Hippocampal formation (tissue), 2 donors: ENCODE results near the gene SMIM22.

Source experiments
- DNase-seq, 2 donors: peaks; one replicate each; lab custom pipeline; 2025; lab: John Stamatoyannopoulos, UW

SMIM22 gene

GRCh38 chr16:4795828-4796572 is 831 bp downstream of the SMIM22 start:
- no peak for DNase-seq

- no peak for DNase-seq
Measured at GRCh38 chr16:4796982-4797804, 2.0 kb downstream of the SMIM22 start.

DNA sequence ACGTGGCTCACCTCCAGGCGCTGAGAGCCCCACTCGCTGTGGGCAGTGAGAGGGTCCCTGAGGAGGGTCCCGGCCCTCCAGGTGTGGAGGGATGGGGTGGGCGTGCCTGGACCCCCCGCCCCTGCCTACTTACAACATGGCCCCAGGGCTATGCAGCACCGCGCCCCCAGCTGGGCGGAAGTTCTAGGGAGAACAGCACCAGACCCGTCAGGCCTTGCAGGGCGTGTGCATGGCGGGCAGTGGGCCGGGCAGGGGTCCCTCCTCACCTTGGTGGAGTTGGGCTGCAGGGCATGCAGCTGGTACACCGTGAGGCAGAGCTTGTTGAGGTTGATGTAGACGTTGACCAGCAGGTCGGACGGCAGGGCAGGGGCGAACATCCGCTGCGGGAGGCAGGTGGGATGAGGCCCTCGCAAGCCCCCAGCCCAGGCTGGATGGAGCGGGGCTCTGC is 2.7 kb downstream of the SMIM22 start:
- no peak for DNase-seq

- no peak for DNase-seq
Measured at GRCh38 chr16:4798456-4798855, 3.3 kb downstream of the SMIM22 start.

DNA sequence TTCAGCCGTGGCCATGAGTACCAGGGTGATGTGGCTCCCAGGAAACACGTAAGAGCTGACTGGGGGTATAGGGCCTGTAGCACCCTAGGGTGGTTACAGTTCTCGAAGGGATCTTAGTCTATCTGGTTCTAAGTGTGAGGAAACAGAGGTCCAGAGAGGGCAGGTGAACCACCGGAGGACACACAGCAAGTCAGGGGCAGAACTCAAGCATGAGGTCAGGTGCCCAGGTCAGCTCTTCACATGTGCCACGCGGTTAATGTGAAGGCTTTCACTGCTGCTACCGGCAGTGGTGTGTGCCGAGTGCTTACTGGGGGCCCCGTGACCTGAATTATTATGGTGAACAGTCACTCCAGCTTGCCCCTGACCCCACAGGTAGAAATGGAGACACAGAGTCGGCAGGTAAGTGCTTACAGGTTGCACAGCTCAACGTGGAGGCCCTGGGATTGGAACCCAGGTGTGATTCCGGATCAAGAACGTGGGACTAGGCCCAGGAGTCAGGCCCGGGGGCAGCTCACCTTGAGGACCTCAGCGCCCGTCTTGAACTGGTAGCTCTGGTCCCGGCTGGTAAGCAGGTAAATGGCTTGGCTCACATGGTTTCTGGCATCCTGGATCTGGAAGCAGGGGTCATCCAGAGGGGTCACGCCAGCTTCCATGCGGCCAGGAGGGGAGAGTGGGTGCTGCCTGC is 4.1 kb downstream of the SMIM22 start:
- DNase-seq: no peak

DNA sequence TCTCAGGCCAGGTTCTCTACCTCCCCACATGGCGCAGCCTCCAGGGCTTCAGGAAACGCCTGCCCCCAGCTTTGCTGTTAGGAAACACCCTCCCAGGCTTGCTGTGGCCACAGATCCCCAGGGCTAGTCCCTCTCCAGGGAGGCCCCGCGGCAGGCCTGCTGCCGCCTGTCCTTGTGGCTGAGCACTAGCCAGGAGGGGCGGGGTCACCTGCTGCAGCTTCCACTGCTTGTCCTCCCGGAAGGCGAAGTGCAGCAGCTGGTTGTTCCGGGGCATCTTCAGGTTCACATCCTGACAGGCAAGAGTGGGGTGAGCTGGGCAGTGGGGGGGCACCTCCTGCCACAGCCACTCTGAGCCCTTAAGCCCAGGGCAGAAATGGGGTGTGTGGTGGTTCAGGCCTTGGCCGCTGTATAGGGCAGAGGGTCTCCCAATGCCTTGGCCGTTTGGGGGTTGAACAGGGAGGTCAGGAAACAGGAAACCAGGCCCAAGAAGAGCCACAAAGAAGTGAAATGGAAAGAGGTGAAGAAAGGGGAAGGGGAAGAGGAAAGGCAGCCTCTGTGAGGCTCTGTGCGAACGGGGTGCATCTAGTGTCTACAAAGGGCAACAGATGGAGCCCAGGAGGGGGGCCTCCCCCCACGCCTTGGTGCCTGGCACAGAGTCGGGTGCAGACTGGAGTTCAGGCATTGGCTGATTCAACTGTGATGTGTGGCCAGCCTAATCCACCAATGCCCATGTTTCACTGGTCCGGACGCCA is 5.3 kb downstream of the SMIM22 start:
- DNase-seq: peak; percentile 78 to 80

DNA sequence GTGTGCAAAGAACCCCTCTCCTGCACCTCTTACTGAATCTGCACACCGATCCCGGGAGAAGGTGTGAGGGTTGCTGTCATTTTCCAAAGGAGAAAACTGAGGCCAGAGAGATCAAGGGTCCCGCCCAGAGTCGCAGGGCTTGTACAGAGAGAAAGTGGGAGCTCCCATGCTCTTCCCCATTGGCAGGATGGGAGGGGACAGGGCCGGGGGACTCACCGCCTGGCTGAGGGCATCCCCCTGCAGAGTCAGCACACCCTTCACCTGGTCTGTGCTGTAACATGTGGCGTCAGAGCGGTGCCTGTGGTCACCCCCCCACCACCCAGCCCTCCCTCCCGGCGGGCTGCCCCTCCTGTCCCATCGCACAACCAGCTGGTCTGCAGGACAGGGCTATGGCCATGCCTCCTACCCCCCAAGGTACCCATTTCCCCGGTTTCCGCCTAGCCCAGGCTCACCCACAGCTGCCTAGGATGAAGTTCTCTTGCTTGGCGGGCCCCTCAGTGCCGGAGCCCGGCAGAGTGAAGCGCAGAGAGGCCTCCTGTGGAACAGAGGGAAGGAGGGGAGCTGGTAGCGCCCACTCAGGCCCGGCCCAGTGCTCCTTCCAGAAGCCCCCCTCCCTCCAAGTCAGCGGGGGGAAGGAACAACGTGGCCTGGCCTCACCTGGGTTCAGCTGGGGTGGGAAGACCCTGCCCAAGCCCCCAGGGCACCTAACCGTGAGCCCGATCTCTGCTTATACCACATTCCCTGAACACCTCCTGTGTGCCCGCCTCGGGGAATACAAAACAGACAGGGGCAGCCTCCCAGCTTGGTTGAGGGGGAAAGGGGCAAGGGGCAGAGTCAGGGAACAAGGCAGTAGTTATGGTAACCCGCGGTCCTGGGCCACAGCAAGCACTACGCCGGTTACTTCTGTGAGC is 6.1 kb downstream of the SMIM22 start:
- DNase-seq: no peak

DNA sequence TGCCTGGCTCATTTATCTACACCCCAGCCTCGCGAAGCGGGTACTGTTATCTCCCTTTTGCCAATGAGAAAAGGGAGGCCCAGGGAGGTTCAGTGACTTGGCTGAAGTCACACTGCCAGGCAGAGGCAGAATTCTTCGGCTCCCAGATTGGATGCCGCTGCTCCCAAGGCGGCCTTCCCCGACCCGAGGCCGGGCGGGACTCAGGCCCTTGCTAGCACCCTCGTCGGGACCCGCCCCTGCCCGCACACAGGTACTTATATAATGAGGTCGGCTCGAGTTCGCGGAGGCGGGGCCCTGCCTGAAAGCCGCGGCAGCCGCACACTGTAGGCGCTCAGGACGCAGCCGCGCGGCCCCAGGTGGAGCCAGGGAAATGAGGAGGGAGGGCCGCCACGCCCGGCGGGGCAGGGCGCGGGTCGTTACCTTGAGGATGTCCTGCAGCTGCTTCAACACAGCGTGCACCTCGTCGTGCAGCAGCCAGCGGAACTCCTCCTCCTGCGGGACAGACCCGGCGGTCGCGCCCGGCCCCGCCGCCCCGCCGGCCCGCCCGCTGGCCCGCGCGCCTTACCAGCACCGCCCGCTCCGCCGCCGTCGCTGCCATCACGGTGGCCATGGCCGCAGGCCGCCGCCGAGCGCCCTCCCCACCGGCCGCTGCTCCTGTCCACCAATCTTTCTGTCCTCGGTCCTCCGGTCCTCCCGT is 6.9 kb downstream of the SMIM22 start, which contains the start of gene ROGDI:
Gene ROGDI, minus strand, starts transcription at position 672 of the 697 bp plus-strand sequence. Its CDS starts 62 bp downstream, at position 610.
- peak; percentile 42 to 44 for DNase-seq

DNA sequence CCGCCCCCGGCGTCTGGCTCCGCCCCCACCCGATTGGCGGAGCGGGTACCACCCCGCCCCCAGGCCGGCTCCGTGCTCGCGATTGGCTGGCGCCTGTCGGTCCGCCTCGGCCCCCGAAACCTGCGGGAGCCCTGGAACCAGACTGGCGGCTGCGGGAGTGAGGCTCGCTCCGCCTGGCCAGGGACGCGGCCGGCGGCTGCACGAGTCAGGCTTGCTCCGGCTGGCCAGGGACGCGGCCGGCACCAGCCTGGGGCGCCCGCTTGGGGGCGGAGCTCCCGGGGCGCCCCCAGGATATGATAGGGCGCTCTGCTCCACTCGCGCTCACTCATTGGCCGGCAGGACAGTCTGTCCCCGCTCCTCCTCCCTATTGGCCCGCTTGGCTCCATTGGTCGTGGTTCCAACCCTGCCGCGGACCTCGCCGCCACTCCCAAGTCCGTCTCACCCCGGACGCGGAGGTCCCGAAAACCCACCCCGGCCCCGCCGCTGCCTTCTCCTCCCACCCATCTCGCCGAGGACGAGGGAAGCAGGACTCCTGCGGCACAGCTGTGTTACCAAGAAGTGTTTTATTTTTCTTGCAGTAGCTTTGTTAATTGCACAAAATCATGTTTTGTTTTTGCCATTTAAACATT is 7.6 kb downstream of the SMIM22 start:
- peak; percentile 94 to 96 for DNase-seq

DNA sequence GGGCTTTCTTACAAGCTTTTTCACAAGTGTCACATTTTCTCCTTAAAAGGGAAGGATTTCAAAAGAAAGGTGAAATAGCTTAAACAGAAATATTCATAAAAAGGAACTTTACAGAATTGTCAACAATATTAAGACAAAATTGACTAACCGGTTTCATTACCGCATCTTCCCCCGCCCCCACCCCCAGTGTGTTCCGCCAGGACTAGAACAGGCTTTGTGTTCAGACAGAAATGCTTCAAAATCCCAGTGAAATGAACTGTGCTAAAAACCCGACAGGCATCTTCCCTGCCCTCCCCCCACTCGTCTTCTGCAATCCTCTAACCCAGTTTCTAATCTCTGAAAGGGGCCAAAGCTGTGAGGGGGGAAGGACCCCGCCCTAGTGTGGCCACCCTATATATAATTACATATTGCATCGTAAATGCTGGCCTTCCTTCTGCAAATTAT is 8.3 kb downstream of the SMIM22 start:
- DNase-seq: no peak

GRCh38 chr16:4803898-4804762 is 9.0 kb downstream of the SMIM22 start:
- DNase-seq: no peak

- no peak for DNase-seq
Measured at GRCh38 chr16:4805231-4805630, 10.1 kb downstream of the SMIM22 start.

- no peak for DNase-seq
Measured at GRCh38 chr16:4806280-4806679, 11.1 kb downstream of the SMIM22 start.

- DNase-seq: no peak
Measured at GRCh38 chr16:4811242-4811641, 16.1 kb downstream of the SMIM22 start.

DNA sequence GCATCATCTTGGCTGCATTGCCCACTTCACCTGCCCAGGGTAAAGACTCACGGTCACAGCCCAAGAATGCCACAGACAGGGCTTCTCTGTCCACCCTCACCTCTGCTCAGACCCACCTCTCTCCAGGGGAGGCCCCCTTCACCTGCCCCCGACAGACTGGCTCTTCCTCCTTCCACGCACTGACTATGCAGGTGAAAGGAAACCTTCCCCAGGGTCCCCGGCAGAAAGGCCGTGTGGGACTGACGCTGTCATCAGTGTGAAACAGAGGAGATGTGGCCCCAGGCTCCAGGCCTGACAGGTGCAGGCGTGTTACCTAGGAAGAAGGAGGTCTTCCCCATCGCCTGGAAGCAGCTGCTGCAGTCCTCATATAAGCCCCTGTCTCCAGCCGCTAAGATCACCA is 16.6 kb downstream of the SMIM22 start:
- no peak for DNase-seq

GRCh38 chr16:4813251-4814003 is 18.3 kb downstream of the SMIM22 start:
- DNase-seq: no peak

DNA sequence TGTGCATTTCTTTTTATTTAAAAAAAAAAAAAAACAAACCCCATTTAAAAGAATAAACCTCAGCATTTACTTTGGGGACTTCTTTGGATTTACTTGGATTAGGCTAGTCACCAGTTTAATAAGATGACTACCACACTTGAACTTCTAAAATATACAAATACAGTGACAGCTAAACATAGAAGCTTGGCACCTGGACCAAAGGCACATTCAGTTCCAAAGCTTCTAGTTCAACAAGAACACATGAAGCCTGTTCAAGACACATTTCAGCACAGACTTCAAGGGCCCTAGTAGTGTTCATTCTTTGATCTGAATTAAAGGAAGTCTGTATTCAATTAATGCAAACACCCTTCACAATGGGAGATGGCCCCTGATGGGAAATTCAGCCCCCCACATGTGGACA is 18.9 kb downstream of the SMIM22 start:
- no peak for DNase-seq
